Left ventricle myocardium superior (tissue), 1 donor: ENCODE data around the gene HSPA1B. TPM values are rescaled to one million over a fixed set of nuclear protein-coding genes. Genes with fewer than 3 reads are reported as not detected.
"Not testable (repeated sequence)": the region's sequence is repeated elsewhere in the genome, so short reads cannot be mapped to it uniquely, and the experiment has no call there.

Experiments
- ATAC-seq: fragments of 200-7000 bp; cut with Tn5 transposase; one replicate; pipeline ENCODE4 v1.9.1; 2020; ENCODE audit warnings: mild to moderate bottlenecking, moderate library complexity
- DNase-seq: peaks from one replicate; pipeline ENCODE4 v3.0.0-alpha.2; 2020
- intact Hi-C: fragments of 100-400 bp; cut with micrococcal nuclease; formaldehyde crosslinking; loops from one replicate; pipeline ENCODE4 v1.11.0; 2022
- total RNA-seq: library from RNA; stranded (reverse); fragmentation: NEBNext Ultra II Directional; extraction: Animal tissue kit (Norgen Biotek cat#: 25700); gene quantifications from one replicate; pipeline ENCODE4 v1.2.1, GENCODE V29; 2021
- donor health status: DM: no; HTN: yes; CAD: no; lungs with severe emphysema.

Gene HSPA1B
- total RNA-seq, 1 donor from 2014 or later, result 233 TPM

DNA sequence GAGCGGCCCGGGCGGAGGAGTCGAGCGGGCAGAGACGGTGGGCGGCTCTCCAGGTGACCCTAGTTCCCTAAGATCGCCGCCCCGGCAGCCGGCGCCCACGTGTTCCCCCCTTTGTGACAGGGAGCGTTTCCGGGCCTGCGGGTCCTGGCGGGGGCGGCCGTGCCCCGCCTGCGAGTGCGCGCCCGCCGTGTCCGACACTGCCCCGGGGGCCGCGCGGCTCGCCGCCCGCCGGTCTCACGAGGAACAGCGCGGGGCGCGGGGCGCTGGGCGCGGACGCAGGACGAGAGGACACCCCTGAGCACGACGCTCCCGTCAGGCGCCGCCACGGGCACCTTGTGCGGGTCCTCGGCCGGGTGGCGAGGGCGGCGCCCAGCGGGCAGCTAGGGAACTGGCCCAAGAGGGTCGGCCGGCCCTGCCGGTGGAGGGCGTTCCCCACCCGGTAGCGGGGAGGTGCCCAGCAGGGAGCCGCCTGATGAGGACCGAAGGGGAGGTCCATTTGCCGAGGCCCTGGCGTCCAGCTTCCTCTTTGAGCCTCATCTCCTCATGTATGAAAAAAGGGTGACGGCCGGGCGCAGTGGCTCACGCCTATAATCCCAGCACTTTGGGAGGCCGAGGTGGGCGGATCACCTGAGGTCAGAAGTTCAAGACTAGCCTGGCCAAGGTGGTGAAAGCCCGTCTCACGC, 31.8 kb upstream of the HSPA1B start, which contains the start of gene VARS1:
VARS1 (minus strand) TSS at position 137 of the 683 bp plus-strand sequence. CDS start 535 bp downstream, outside the sequence.
- intact Hi-C loops, result no loop called here
- ATAC-seq, result peak; percentile 96

DNA sequence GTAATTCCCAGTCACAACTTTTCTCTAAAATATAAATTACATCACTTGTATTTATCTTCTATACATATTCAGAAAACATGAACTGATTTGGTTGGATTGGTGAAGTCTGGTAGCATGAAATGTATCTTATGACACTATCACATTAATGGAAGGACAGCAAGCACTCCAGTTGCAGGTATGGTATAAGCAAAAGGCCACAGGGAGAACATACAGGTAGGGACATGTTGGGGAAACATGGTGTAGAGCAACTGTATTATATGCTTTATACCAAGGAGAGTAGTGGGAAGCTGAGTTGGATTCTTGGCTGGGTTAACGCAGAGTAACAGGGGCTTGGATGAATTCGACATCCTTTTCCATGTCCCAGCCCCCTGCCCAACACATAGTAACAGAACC, 30.5 kb upstream of the HSPA1B start:
- ATAC-seq, result no peak
- intact Hi-C loops, result no loop called here

More for the DNA sequence above, 31.8 kb upstream of the HSPA1B start, which contains the start of gene VARS1:
- DNase-seq, result peak; percentile 96

GRCh38 chr6:31797588-31797987, 29.9 kb upstream of the HSPA1B start:
- ATAC-seq (no peak), DNase-seq (no peak)
- intact Hi-C loops, result no loop called here

More for the DNA sequence above, 30.5 kb upstream of the HSPA1B start:
- no peak for DNase-seq

- intact Hi-C loops, result no loop called here
- no peak for ATAC-seq
- DNase-seq, result no peak
These were observed 27.8 kb upstream of the HSPA1B start for GRCh38 chr6:31799781-31800180.

DNA sequence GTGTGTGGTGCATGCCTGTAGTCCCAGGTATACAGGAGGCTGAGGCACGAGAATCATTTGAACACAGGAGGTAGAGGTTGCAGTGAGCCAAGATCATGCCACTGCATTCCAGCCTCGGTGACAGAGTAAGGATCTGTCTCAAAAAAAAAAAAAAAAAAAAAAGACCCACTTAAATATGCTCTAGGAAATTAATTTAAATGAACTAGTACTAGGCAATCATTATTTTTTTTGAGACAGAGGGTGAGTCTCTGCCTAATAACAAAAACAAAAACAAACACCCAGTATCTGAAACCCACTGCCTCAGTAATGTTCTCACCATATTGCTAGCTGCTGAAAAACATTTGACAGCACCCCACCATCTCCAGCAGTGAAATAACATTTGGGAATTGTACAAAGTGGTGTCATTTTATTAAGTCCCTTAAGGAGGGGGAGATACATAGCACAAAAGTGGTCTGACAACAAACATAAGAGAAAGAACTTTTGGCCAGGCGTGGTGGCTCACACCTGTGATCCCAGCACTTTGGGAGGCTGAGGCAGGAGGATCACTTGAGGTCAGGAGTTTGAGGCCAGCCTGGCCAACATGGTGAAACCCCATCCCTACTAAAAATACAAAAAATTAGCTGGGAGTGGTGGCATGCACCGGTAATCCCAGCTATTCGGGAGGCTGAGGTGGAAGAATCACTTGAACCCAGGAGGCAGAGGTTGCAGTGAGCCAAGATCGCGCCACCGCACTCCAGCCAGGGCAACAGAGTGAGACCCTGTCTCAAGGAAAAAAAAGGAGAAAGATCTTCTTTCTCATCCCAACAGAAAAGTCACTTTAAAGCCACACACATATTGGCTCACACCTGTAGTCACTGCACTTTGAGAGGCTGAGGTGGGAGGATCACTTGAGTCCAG, 26.3 kb upstream of the HSPA1B start:
- DNase-seq, ATAC-seq, intact Hi-C loops: not testable (repeated sequence)

GRCh38 chr6:31805939-31806469, 21.5 kb upstream of the HSPA1B start:
- intact Hi-C loops, result no loop called here
- no peak for DNase-seq
- peak; percentile 2 for ATAC-seq

GRCh38 chr6:31806470-31807272, 20.9 kb upstream of the HSPA1B start, which contains the start of gene LSM2:
Gene LSM2 (minus strand): TSS chr6:31806966. CDS start chr6:31806757, 209 bp downstream.
- ATAC-seq (peak; percentile 99), DNase-seq (peak; percentile 98)
- intact Hi-C loops, result no loop called here

DNA sequence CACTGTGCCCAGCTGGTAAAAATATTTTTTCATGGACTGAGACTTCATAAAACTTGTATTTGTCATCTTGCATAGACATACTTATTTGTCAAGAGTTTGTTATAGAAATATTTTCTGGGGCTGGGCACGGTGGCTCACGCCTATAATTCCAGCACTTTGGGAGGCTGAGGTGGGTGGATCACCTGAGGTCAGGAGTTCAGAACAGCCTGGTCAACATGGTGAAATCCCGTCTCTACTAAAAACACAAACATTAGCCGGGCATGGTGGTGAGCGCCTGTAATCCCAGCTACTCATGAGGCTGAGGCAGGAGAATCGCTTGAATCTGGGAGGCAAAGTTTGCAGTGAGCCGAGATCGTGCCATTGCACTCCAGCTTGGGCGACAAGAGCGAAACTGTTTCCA, 18.9 kb upstream of the HSPA1B start:
- intact Hi-C loops, ATAC-seq, DNase-seq: not testable (repeated sequence)

- ATAC-seq, result no peak
- intact Hi-C loops, result no loop called here
These were observed 15.9 kb upstream of the HSPA1B start for GRCh38 chr6:31811645-31812044.

DNA sequence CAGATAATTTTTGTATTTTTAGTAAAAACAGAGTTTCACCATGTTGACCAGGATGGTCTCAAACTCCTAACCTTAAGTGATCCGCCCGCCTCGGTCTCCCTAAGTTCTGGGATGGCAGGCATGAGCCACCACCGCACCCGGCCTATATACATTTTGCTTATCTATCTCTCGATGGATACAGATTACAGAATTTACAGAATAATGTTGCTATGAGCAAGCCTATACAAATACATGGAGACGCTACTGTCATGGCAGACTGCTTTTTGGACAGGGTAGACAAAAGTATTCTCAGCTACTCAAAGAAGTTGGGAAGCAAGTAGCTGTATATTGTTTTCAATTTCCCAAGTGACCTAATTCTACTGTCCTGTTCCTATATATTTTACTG, 14.1 kb upstream of the HSPA1B start:
- intact Hi-C loops, result no loop called here
- ATAC-seq (no peak), DNase-seq (no peak)

More at GRCh38 chr6:31811645-31812044, 15.9 kb upstream of the HSPA1B start:
- DNase-seq, result peak; percentile 27

DNA sequence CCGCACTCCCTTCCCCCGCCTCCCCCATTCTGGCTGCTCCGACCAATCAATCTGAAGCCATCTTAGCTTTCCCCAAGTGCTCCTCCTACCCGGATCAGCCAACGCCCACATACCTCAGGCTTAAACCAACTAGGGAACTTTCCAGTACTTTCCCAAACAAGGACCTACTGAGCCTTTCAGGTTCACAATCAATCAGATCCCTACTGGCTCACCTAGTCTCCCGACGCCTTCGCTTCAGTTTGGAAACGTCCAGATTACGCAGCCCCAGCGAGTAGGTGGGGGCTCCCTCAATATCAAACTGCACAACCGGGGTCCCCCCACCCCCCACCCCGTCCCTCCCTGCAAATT, 12.9 kb upstream of the HSPA1B start:
- intact Hi-C loops, result no loop called here
- peak; percentile 94 for DNase-seq
- peak; percentile 85 for ATAC-seq

DNA sequence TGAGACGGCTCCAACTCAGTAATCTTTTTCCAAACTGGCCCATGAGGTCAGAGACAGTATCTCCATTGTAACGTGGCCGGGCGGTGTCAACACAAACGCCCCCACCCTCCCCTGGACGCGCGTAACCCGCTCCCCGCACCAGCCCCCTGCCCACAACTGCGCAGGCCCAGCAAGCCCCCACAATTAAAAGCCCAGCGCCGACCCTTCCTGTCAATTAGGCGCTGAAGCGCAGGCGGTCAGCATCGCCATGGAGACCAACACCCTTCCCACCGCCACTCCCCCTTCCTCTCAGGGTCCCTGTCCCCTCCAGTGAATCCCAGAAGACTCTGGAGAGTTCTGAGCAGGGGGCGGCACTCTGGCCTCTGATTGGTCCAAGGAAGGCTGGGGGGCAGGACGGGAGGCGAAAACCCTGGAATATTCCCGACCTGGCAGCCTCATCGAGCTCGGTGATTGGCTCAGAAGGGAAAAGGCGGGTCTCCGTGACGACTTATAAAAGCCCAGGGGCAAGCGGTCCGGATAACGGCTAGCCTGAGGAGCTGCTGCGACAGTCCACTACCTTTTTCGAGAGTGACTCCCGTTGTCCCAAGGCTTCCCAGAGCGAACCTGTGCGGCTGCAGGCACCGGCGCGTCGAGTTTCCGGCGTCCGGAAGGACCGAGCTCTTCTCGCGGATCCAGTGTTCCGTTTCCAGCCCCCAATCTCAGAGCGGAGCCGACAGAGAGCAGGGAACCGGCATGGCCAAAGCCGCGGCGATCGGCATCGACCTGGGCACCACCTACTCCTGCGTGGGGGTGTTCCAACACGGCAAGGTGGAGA, 12.3 kb upstream of the HSPA1B start, which contains the start of the genes HSPA1A and HSPA1L:
HSPA1A (plus strand) TSS at position 519 of the 814 bp plus-strand sequence; CDS start at position 733, 214 bp downstream.
HSPA1L (minus strand) TSS at position 259 of the 814 bp plus-strand sequence. CDS start 3,311 bp downstream, outside the sequence.
- peak; percentile 94 for DNase-seq
- intact Hi-C loops, result no loop called here
- peak; percentile 88 for ATAC-seq

DNA sequence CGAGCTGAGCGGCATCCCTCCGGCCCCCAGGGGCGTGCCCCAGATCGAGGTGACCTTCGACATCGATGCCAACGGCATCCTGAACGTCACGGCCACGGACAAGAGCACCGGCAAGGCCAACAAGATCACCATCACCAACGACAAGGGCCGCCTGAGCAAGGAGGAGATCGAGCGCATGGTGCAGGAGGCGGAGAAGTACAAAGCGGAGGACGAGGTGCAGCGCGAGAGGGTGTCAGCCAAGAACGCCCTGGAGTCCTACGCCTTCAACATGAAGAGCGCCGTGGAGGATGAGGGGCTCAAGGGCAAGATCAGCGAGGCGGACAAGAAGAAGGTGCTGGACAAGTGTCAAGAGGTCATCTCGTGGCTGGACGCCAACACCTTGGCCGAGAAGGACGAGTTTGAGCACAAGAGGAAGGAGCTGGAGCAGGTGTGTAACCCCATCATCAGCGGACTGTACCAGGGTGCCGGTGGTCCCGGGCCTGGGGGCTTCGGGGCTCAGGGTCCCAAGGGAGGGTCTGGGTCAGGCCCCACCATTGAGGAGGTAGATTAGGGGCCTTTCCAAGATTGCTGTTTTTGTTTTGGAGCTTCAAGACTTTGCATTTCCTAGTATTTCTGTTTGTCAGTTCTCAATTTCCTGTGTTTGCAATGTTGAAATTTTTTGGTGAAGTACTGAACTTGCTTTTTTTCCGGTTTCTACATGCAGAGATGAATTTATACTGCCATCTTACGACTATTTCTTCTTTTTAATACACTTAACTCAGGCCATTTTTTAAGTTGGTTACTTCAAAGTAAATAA, 10.2 kb upstream of the HSPA1B start:
- intact Hi-C loops, ATAC-seq: not testable (repeated sequence)

GRCh38 chr6:31817929-31818511, 9.5 kb upstream of the HSPA1B start:
- intact Hi-C loops, ATAC-seq: not testable (repeated sequence)
- DNase-seq, result peak; percentile 19

More for the DNA sequence above, 10.2 kb upstream of the HSPA1B start:
- DNase-seq, result peak; percentile 35

- intact Hi-C loops, result no loop called here
- DNase-seq (no peak), ATAC-seq (no peak)
These were observed 7.7 kb upstream of the HSPA1B start for GRCh38 chr6:31819871-31820299.

GRCh38 chr6:31820399-31820798, 7.1 kb upstream of the HSPA1B start:
- peak; percentile 22 for DNase-seq
- intact Hi-C loops, ATAC-seq: not testable (repeated sequence)
